GM12872 (cell line): ENCODE results near the gene NASP.

Experiments
- TF ChIP-seq, protein P1 (sequence below): IDR thresholded peaks from 3 replicates; pipeline ENCODE4 v1.5.1; 2011; ENCODE audit warnings: low read depth, mild to moderate bottlenecking, low read length, moderate library complexity; ENCODE audit not compliant: insufficient read depth

Gene NASP

DNA sequence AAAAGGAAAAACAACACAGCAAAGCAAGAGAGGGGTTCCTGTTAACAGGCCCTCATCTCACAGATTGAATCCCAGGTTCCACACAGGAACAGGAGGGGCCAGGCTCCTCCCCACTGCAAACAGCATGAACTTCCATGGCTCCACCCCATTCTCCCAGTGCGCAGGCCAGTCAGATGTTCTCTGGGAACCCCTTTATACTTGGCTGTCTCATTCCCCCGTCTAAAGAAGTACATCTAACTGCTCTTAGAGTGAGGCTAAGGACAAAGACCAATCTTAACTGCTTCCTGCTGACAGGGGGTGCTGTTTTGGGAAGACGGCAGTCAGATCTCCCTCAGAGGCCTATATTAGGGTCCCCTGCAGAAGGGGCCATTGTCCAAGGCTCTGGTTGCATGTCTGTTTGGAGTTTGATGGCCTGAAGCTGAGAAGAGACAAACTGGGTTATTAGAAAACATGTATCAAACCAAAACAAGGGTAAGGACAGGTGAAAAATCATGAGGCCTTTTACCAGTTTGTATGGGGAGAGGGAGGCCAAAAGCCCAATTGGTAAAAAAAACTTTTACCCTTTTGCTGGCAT is 10.5 kb upstream of the NASP start:
- TF ChIP-seq, protein P1, sequence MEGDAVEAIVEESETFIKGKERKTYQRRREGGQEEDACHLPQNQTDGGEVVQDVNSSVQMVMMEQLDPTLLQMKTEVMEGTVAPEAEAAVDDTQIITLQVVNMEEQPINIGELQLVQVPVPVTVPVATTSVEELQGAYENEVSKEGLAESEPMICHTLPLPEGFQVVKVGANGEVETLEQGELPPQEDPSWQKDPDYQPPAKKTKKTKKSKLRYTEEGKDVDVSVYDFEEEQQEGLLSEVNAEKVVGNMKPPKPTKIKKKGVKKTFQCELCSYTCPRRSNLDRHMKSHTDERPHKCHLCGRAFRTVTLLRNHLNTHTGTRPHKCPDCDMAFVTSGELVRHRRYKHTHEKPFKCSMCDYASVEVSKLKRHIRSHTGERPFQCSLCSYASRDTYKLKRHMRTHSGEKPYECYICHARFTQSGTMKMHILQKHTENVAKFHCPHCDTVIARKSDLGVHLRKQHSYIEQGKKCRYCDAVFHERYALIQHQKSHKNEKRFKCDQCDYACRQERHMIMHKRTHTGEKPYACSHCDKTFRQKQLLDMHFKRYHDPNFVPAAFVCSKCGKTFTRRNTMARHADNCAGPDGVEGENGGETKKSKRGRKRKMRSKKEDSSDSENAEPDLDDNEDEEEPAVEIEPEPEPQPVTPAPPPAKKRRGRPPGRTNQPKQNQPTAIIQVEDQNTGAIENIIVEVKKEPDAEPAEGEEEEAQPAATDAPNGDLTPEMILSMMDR, result no peak

DNA sequence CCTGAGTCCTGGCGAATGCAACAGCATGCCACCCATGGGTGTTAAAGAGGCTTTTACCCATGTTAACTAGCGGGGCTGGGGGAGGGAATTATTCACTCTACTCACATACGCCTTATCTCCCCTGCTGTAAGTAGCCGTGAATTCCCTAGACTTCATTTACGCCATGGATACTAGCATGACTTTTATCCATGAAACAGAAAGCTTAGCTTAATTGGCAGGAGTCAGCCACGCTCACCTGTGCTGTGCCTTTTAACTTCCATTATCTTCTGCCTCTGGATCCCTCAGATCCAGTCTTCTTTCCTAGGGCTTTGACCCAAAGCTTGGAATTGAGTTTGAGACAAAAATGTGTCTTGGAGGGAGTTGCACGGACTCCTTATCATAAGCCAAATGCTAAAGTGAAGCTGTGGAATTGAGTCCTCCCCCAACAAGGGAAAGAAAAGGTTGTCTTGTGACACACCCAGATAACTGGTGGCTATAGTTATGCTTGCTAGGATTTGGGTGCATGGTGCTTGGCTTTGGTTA is 9.7 kb upstream of the NASP start:
- TF ChIP-seq, protein P1, result no peak

DNA sequence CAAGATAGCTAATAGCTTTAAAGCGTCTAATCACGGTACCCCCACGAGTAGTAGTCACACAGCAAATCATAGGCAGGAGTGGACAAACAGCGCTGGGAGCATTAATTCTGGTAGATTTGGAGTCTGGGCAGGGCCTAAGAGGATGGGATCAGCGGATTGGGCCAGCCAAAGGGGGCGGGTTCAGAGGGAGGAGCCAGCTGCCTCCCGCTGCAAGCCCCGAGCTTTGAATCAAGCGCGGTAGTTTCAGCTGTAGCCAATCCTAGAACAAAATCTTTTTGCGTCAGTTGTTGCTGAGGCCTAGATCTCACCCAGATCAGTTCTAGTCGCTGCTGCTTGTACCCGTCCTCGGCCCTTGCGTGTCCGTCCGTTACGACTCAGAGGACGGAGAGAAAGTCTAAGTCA is 576 bp upstream of the NASP start:
- TF ChIP-seq, protein P1, result no peak

DNA sequence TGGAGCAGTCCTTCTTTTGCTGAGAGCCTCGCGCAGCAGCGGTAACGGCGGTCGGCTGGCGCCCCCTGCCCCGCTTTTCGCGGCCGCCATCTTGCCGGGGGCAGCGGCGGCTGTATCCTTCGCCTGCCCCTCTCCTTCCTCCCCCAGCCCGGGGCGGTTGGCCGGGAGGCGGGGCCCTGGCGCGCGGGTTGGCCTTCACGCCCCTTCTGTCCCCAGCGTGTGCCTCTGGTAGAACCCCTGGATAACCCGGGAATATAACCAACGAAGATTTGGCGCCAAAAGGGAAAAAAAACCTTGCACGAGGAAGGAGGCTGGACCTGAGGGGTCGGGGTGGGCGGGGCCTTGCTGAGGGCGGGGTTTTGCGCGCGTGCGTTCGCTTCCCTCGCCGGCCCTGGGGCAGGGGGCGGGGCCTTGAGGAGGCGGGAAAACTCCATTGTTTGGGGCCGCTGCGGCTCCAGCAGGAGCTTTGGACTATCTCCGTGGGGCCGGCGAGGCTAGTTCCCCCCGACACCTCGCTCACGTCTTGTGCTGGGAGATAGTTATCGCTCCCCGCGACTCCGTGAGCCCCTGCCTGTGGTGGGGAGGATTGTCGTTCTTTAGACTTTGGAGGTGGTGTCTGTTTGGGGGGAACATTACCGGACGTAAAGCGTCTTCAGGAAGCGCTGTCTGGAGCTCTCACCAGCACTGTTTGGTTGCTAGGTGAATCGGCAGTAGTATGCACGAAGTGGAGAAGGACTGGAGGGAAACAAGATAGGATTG is 689 bp downstream of the NASP start:
- TF ChIP-seq, protein P1, result peak; percentile 16; the same call in 1 of the 3 replicates

DNA sequence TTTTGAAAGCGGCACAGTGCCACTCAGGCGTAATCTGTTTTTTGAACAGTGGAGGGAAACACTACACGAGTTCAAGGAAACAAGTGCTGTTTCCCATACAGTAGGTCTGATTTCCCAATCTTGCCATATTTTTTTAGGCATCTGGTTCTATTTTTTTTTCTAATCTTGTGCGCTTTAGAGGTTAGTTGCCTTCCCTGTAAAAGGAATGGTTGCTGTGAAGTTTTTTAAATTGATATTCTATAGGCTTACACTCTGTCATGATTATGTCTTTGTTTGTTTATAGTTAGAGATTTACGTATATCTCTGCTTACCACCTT is 1.2 kb downstream of the NASP start:
- TF ChIP-seq, protein P1, result no peak

DNA sequence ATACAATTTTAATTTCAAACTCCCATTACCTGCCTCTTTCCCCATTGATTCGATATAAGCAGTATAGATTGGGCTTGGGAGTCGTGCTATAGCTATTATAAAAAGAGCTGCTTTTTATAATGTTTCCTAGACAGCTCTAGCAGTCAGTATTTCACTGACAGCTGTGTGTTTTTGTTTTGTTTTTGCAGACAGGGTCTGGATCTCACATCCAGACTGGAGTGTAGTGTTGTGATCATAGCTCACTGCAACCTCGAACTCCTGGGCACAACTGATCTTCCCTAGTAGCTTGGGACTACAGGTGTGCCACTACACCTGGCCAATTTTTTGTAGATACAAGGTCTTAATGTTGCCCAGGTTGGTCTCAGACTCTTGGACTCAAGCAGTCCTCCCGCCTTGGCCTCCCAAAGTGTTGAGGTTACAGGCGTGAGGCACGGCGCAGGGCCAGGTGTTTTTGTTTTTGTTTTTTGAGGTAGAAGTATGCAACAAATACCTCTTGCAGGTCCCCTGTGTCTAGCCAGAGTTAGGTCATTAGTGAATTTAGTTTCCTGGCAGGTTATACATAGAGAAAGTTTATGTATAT is 1.7 kb downstream of the NASP start:
- TF ChIP-seq, protein P1, result no peak

DNA sequence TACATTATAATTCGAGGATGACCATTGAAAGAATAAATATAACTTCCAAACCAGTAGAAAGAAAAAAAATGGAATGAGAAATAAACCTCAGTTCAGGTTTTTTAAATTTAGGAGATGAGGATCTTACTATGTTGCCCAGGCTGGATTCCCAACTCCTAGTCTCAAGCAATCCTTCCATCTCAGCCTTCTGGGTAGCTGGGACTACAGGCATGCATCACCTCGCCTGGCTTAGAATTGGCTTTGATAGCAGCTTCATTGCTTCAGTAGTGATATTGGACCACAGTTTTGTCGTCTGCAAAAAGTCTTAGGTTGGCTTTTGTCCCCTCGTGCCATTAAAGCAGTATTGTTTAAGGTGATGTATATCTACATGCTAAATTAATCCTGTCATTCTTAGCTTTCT is 2.9 kb downstream of the NASP start:
- TF ChIP-seq, protein P1, result no peak
